Measurements from ENCODE around the gene SZT2.
"Not testable (repeated sequence)": the region's sequence is repeated elsewhere in the genome, so short reads cannot be mapped to it uniquely, and the experiment has no call there.

Gene SZT2

DNA sequence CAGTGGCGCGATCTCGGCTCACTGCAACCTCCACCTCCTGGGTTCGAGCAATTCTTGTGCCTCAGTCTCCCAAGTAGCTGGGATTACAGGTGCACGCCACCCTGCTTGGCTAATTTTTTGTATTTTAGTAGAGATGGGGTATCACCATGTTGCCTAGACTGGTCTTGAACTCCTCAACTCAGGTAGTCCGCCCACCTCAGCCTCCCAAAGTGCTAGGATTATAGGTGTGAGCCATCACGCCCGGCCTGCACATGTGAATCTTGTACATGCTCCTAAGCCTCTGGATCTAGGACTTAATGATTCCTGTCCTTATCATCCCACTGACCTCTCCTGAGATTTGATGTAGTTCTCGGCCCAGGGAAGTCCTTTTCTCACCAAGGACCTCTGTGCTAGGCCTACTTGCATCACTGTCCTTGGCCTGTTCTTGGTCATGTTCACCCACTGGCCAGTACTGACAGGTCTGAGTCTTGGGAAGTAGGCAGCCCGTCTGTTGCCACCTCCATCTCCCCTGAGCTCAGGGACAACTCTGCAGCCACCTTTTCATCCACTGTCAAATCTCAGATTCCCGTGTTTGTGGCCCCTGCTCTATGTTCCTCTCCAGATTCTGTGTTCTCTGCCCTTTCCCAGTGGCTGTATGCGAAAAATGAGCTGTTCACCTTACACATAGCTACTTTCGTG lies 54.6 kb downstream of the SZT2 start:
- DNase-seq: no peak

DNA sequence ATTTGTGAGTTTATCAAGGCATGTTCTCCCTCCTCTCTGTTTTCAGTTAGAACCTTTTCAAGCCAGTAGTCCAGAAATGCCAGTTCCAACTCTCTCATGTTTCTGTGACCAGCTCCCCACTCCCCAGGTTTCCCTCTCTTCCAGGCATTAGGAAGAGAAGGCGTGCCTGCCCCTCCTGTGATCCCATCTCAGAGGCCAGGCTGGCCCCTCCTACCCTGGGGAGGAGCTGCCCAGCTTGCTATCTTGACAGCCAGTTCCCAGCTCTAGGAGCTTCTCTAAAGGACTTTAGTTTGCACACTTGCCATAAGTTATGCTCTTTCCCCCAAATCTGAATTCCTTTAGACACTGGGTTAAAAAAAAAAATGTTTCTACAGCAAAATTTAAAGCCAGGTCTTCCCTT lies 55.1 kb downstream of the SZT2 start:
- DNase-seq: no peak

DNA sequence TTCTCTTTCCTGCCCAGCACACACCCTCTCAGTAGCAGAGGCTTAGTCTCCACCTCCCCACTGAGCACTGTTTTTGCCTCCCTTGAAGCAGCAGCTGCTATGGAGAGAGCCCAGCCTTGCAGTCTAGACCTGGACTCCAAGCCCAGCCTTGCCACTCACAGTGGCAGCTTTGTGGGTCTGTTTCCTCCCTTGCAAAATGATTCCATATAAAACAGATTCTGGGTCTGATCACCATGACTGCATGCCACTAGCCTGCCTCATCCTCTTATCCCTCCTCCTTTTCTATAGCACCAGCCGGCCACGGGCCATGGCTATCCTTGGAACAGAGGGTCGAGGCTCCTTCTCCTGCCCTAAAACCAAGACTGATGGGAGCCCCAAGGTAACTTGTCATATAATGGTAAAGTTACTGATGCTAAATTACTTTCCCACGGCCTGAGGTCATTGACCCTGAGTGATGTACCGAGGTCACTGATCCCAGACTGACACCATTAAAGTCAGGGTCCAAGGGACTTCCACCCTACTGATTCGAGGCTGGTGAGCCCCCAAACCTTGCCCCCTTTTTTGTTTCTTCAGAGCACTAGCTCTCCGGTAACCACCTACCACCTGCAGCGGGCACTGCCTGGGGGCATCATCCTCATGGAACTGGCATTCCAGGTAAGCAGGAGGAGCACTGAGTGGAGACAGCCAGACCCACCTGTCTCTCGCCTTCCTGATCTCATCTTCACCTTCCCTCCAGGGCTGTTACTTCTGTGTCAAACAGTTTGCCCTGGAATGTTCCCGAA lies 56.1 kb downstream of the SZT2 start:
- no peak for DNase-seq

DNA sequence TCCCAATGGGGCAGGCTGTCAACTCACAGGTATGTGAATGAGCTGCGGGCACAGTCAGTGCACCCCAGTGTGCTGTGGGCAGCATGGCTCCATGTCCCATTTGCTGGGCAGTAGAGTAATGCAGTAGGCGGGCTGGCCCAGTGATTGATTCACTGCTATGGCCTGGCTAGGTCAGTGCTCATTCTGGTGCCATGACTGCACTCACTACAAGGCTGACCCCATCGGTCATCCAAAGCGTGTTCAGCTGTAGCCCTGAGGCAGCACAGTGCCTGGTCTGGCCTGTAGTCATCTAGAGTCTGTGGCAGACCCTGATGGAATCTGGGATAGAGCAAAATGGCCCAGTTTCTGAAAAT lies 56.7 kb downstream of the SZT2 start:
- DNase-seq: no peak

DNA sequence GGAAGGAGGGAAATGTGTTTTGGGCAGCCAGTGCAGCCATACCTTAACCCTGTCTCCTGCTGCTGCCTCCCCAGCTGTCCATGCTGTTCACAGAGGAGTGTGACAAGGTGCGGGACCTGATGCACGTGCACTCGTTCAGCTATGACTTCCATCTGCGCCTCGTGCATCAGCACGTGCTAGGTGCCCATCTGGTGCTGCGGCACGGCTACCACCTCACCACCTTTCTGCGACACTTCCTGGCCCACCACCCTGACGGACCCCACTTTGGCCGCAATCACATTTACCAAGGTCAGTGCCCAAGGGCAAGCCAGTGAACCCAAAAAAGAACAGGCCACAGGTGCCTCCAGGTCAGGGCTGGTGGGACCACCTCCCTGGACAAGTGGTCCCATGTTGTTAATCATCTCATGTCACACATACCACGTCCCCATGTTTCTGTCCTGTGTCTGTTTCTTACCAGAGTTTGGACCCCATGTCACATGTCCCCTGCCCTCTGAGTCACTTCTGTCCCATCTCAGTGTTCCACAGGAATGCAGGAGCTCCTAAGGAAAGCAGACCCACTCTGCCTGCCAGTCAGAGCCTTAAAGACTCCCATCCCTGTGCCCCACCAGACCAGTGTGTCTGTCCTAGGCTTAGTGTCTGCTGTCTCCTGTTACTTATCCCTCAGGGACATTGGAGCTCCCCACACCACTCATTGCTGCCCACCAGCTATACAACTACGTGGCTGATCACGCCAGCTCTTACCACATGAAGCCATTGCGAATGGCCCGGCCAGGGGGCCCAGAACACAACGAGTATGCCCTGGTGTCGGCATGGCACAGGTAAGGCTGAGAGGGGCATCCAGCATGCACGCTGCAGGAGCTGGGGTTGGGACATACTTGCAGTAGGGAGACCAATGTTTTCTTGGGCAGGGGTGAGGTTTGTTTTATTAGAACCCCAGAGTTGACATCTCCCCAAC lies 57.5 kb downstream of the SZT2 start:
- DNase-seq: no peak

DNA sequence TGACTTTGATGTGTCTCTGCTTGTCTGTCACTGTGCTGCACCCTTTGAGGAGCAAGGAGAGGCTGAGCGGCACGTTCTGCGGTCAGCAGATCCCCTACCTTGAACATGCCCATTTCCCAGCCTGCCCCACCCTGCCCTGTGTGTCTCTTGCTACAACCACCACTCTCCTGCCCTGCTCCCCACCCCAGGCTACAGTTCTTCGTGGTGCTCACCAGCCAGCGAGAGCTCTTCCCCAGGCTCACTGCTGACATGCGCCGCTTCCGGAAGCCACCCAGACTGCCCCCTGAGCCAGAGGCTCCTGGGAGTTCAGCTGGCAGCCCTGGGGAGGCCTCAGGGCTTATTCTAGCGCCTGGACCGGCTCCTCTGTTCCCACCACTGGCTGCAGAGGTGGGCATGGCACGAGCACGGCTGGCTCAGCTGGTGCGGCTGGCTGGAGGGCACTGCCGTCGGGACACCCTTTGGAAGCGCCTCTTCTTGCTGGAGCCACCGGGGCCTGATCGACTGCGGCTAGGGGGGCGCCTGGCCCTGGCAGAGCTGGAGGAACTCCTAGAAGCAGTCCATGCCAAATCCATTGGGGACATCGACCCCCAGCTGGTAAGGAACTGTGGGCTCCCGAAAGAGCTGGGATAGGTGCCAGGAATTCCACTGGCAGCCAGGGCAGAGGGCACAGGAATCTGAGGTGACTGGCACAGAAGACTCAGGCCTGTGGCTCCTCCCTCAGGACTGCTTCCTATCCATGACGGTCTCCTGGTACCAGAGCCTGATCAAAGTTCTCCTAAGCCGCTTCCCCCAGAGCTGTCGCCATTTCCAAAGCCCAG lies 58.4 kb downstream of the SZT2 start:
- DNase-seq: no peak

DNA sequence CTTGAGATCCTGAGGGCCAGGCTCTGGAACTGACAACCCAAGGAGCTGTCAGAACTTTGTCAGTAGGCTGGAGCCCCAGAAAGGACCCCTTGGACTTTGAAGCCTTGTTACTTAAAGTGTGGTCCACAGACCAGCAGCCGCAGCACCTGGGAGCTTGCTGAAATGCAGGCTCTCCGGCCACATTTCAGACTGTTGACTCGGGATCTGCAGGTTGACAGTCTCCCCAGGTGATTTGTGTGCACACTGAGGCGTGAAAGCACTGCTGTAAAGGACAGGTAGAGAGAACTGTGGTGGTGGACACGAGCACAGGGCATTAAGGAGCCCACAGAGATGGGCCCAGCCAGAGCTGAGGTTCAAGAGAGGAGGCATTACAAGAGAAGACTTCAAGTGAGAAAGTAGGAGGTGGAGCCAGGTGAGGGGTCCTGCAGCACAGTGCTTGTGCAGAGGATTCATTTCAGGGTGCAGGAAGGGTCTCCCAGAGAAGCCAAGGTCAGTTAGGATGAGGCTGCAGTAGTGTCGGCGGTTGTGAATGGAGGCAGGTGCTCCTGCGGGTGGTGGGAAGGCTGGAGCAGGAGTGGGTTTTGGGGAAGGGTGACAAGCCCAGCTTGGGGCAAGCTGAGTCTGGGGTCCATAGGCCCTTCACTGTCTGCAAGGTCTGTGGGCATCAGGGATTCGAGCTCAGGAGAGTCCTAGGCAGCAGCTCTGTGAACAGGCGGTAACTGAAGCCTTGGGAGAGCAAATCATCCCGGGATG lies 59.4 kb downstream of the SZT2 start:
- no peak for DNase-seq

DNA sequence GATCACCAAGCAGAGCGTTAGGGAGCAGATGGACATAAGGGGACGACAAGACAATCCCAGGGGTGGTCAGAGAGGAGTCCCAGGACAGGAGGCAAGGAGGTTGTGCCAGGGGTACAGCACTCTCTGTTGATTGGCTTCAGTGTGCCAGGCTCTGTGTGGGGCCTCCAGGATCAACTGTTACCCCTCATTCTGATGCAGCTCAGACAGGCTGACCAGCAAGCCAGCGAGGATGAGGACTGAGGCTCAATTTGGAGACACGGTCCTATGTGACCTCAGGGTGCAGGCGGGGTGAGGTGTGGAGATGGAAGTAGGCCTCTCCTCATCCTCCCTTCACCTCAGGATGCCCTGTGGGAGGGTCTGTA lies 60.0 kb downstream of the SZT2 start:
- DNase-seq: no peak

DNA sequence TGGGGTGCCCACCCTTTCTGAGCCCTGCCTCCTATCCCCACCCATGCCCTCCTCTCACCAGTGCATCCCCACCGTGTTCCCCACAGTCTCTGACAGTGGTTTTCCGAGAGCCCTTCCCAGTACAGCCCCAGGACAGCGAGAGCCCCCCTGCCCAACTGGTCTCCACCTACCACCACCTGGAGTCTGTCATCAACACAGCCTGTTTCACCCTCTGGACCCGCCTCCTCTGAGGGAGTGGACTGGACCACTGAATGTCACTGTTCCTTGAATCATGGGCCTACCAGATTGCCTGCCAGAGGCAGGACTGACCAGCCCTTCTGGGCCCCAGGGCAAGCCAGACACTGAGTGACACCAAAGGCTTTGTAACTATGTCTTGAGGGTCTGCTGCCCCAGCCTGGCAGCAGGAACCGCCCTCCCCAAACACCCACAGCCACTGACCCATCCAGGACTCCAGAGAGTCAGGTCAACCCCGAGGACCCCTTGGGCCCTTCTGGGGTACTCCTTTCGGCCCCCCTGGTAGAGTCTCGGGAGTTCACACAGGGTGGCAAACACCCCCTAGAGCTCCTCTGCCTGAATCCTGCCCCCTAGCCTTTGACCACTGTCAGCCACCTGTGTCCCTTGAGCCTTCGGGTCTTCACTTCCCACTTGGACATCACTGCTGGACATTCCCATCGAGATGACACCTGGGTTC lies 60.7 kb downstream of the SZT2 start:
- DNase-seq: no peak

DNA sequence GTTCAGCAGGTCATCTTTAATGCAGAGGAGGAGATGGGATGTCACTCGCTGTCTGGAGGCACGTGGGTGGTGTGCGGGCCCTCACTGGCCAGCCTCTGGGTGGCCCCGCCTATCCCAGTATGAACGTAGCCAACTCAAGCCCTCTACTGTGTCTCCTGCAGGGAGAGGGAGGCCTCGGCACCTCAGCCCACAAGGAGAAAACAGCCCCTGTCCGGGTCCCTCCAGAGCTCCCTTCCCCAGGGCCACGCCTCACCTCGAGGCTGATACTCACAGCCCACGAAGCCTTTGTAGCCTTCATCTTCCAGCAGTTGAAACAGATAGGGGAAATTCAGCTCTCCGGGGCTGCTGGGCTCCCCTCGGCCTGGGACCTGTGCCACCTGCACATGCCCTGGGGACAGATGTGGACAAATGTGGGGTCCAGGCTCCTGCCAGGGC lies 61.5 kb downstream of the SZT2 start:
- DNase-seq: no peak

DNA sequence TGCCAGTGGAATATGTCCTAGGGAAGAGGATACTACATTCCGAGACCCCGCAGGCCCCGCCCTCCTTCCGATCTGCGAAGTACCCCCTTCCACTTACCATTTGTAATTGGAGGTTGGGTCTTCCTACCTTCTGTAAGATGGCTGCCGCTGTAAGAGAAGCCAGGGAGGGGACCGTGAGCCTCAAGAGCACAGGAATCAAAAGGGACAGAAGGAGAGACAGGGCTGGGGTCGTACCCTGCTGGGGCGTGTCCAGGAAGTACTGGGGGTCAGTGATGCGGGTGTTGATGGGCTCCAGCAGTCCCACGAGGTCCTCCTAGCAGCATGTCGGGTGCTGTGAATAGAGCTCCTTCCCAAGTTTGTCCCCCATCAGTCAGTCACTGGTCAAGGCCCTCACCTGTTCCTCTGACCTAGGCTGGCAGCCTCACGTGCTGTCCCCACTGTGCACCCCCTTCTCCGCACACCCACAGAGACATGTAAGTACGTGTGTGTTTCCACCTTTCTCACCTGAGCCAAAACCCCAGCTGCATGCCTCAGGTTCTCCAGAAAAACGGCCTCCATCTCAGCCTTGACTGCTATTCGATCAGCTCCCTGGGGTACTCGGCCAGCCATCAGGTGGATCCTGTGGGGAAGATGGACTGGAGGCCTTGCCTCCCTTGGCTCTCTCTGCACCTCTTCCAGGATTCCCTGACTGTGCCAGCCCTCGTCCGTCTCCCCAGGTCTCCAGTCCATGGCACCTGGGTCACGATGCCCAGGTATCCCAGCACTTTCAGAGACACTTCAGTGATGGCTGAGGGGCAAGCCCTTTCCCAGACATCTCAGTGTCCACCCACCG lies 62.2 kb downstream of the SZT2 start:
- DNase-seq: no peak

DNA sequence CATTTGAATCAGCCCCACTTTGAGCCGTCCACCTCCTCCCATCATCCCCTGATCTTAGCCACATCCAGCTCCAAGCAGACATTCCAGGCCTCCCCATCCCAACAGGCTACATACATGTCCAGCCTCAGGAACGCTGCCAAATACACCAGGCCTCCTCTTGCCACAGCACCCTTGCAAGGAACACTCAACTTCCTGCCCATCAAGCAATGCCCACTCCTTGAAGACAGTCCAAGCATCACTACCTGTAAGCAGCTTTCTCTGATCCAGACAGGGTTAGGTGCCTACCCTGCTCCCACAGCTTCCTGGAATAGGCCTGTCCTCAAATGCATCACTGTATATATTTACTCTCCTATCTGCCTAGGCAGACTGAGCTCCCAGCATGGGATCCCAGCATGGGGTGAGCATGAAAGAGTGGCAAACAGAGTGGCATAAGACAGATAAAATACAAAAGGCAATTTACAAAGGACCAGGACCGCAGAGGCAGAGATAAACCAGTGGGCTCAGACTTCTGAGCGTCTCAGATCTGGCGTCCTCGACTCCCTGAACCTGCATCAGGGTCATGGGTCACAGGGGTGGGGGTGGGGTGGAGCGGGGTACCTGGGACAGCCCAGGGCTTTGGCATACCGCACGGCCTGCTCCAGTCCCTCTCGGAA lies 63.2 kb downstream of the SZT2 start:
- no peak for DNase-seq

DNA sequence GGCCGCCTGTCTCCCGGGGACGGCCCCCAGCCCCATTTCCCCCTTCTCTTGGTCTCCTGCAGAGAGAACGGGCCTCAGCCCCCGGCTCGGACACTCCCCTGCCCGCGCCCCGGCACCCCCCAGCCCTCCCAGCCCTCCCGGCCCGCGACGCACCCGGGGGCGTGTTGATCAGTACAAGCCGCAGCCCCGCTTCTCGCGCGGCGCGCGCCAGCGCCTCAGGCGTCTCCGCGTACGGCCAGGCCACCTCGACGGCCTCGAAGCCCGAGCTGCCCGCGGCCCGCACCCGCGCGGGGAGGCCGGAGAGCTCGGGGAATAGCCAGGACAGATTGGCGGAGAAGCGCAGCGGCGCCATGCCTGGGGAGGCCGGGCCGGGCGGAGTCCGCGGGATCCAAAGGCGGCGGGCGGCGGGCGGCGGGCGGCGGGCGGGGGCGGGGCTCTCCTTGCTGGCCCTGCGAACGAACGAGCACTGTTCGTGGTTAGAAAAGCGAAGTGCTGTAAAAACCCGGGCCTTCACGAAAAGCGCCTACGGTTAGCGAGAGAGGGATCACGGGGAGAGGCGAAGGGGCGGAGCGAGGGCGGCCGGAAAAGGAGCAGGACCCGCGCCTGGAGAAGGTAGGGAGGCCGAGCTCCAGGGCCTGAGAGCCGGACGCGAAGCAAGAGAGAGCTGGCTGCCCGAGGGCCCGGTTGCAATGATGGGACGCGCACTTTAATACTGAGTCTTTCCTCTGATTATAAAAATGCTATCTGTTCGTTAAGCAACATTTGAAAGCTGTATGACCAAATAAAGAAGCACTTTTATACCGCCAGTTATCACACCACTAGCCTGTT lies 64.0 kb downstream of the SZT2 start, which contains the start of gene HYI:
Gene HYI, minus strand, starts transcription at position 490 of the 828 bp plus-strand sequence. Its CDS starts 138 bp downstream, at position 352.
- DNase-seq: peak; percentile 45 to 62

DNA sequence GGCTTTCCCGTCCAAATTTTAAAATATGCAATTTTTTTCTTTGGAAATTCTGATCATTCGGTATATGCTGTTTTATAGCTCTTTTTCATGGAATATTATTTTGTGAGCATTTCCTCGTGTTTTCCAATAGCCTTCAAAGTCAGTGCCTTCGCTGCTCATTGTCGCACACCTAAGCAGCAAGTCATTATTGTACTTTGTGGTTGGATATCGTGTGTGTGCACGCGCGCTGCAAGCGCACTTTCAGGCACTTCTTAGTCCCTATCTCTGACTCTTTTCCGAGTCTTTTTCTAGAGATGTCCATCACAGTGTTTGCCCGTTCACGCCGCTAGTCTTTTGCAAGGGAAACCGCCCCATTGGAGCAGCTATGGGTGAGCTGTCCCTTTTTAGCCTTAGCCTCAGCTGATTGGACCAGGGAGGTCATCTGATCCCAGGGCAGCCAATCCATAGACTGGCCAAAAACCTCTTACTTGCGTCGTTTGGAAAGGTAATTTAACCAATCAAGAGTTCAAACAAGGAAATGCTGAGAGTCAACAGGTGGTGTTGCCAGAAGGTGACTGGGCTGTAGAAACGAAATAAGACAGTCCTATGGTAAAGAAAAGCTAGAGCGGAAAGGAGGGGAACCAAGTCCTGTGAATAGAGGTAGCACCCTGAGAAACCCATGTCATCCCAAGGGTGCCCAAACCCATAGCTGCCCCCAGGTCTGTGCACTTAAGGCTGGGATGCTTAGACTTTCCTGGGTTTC lies 64.7 kb downstream of the SZT2 start:
- DNase-seq: peak; percentile 47 to 65

DNA sequence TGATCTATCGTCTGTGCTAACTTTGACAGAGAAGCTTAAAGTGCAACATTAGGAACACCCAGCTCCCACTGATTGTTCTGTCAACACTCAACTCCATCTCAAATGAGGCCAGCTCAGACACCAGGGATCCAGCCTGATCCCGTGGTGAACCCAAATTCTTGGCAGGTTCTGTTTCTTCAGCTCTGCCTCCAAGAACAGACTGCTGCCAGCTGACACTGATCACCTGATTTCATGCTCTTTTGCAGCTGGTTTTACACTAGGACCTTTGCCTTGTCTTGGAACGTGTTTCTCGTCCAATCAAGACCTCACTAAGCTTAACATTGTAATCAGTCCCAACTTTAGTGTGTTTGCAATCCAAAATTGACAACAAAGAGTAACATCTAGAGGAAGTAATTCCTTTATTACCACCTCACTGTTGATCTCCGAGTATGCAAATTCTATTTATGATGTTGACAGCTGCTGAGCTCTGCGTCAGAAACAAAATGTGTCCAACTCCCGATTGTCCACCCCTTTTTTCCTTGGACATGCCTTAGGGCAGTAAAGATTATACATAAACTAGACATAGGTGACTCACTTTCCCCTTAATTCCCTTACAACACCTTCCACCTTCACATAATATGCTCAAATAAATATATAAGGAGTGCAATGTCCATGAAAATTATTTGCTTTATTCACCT lies 65.7 kb downstream of the SZT2 start:
- DNase-seq: no peak

DNA sequence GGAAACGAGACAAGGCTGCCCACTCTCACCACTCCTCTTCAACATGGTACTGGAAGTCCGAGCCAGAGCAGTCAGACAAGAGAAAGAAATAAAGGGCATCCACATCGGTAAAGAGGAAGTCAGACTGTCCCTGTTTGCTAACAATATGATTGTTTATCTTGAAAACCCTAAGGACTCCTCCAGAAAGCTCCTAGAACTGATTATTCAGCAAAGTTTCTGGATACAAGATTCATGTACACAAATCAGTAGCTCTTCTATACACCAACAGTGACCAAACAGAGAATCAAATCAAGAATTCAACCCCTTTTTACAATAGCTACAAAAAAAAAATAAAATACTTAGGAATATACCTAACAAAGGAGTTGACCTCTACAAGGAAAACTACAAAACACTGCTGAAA lies 68.7 kb downstream of the SZT2 start:
- not testable (repeated sequence) for DNase-seq

DNA sequence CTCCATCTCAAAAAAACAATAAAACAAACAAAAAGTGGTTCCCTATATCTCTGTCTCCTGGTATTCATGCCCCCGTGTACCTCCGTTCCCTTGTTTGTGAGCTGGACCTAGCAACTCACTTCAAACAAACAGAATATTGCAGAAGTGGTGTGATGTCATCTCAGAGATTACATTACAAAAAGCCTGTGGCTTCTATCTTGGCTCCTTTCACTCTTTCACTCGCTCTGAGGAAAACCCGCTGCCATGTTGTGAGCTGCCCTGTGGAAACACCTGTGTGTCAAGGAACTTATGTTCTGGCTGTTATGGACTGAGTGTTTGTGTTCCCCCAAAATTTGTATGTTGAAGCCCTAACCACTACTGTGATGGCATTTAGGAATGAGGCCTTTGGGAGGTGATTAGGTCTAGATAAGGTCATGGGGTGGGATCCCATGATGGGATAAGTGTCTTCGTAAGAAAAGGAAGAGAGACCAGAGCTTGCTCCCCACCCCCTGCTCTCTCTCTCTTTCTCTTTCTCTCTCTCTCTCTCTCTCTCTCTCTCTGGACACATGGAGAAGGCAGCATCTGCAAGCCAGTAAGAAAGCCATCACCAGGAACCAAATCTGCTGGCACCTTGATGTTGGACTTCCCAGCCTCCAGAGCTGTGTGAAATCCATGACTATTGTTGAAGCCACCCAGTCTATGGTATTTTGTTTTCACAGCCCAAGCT lies 71.4 kb downstream of the SZT2 start:
- no peak for DNase-seq
